GM21528 (cell line): ENCODE measurements around the gene CRYBB3.
"Not testable (repeated sequence)": the region's sequence is repeated elsewhere in the genome, so short reads cannot be mapped to it uniquely, and the experiment has no call there.

ENCODE experiments used
- ATAC-seq: cut with Tn5 transposase; IDR thresholded peaks from one replicate; pipeline ENCODE4 v1.9.1; 2021; ENCODE audit warnings: mild to moderate bottlenecking, moderate library complexity; ENCODE audit not compliant: unreplicated experiment, low FRiP score

The CRYBB3 gene

DNA sequence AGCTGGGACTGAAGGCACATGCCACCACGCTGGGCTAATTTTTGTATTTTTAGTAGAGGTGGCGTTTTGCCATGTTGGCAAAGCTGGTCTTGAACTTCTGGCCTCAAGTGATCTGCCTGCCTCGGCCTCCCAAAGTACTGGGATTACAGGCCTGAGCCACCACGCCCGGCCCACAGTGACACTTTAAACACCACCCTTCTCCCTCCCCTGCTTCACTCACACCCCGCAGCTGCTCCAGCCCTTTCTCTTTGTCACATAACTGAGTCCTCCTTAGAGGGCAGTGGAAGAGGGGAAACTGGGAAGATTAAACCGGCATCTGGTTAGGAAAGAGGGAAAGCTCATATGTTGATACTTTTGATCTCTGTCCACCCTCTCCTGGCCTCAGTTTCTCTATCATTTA lies 4.9 kb downstream of the CRYBB3 start:
- ATAC-seq, result not testable (repeated sequence)

DNA sequence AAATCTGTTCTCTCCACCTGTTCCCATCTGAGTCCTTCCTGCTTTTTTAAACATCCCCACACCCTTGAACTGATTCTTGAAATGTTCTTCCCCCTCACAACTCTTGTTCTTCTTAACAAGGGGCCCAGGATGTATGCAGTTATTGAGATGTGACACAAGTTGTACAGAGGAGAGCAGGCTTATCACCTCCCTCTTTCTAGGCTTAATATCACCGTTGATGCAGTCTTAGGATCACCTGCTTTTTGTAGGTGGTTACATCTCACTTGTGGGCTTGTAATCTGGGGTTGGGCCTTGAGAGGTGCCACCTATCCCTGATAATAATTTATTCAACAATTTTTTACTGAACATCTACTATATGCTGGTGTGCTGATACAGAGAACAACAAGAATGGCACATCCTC lies 6.2 kb downstream of the CRYBB3 start:
- no peak for ATAC-seq

DNA sequence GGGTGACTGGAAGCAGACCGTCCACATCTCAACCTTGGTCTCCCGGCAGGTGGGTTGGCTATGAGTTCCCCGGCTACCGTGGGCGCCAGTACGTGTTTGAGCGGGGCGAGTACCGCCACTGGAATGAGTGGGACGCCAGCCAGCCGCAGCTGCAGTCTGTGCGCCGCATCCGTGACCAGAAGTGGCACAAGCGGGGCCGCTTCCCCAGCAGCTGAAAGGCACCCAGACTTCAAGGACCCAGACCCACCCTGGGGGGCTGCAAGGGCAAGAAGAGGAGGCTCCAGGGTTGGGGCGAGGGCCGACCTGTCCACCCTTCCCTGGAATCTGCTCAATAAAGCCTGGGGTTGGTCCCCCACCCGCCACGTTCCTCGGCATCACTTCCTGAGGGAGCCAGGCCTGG lies 7.3 kb downstream of the CRYBB3 start:
- no peak for ATAC-seq

DNA sequence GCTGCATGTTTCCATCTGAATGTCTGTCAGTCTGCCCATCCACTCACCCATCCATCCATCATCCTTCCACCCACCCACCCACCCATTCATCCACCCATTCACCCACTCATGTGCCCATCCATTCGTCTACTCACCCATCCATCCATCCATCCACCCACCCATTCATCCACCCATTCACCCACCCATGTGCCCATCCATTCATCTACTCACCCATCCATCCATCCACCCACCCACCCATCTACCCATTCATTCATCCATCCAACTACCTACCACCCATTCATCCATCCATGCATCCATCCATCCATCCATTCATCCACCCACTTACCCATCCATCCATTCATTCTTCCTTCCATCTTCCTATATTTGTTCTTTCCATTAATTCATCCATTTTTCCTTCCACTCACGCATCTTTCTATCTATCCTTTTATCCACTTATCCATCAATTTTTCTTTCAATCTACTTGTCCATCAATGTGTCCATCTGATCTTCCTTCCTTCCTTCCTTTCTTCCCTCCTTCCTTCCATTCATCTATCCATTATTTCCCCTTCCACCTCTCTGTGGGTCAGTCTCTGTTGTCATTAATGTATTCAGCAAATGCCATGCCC lies 8.0 kb downstream of the CRYBB3 start:
- ATAC-seq, result no peak

DNA sequence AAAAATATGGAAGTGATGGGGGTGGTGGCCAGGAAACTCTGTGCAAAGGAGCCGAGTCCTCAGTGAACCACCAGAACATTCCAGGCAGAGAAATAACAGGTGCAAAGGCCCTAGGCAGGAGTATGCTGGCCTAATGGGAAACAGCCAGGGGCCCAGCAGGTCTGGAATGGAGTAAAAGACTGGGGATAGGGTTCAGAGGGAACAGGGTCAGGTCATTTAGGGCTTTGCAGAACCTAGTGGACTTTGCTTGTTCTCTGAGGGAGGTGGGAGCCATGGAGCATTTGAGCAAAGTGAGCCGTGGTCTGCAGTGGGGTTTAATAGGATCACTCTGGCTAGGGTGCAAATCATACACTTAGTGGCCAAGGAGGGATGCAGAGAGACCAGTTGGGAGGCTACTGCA lies 8.7 kb downstream of the CRYBB3 start:
- no peak for ATAC-seq

DNA sequence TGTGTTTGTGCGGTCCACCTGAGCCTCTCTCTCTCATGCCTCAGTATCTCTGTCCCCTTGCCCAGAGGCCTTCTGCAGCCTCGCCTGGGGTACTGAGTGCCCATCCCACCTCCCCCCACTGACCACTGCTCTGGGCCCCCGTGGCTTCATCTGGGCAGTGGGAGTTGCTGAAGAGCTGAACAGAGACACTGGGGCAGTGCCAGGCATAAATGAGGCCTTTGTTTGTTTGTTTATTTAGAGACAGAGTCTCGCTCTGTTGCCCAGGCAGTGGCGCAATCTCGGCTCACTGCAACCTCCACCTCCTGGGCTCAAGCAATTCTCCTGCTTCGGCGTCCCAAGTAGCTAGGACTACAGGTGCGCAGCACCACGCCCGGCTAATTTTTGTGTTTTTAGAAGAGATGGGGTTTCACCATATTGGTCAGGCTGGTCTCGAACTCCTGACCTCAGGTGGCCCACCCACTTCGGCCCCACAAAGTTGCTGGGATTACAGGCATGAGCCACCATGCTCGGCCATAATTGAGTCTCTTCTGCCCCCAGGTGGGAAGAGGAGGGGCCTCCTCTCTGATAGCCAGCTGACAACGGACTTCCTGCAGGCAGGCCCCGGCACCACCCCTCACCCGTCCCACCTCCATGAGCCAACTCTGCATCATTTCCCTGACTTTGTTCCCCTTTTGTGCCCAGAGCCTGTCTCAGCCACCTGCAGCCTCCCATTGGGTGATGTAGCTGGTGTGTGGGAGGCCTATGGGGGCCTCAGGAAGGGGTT lies 9.3 kb downstream of the CRYBB3 start:
- no peak for ATAC-seq

DNA sequence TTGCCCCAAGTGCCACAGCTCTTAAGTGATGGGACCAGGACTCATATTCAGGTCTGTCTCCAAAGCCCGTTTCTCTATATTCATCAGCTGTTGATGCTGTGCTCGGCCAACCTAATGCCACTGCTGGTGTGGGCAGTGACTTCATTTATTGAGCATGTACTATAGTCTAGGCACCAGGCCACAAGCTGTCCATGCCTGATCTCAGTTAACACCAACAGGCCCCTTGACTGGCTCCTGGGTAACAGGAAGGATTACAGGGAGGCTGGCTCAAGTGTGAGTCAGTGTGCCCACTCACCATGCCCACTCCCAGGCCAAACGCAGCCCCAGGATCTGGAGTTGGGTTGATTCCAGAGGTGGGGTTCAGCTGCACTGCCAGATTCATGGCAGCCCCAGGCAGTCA lies 11.1 kb downstream of the CRYBB3 start:
- no peak for ATAC-seq

DNA sequence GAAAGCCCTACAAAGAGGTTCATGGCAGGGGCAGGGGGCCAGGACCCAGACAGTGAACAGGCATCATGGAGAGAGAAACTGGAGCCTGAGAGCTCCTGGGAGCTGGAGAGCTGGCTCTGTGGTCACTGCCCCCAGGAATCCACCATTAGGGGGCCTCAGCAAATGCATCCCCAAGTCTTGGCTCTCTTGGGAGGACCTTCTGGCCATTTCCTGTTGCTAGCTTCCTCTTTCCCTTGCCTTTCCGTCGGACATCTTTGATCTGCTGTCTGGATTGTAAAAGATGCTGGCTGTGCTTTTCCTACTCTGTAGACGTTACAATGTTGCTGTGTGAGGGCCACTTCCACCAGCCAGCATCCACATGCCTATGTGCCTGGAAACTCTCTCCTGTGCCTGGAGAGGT lies 12.7 kb downstream of the CRYBB3 start:
- ATAC-seq, result no peak

DNA sequence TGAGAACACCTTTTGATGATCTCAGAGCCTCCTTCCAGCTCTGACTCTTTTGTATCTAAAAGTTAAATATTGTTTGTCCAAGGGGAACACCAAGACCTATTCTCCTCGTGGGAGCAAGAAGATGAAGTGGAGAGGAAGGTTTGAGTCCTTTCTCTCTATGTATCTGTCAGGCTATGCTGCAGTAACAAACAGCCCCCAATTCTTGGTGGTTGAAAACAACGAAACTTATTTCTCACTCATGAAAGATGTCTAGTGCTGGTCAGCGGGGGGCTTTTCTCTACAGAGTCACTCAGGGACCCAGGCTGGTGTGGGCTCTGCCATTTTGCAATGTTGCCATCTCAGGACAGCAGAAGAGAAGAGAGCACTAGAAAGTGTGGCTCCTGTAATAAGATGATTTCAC lies 13.6 kb downstream of the CRYBB3 start:
- no peak for ATAC-seq

DNA sequence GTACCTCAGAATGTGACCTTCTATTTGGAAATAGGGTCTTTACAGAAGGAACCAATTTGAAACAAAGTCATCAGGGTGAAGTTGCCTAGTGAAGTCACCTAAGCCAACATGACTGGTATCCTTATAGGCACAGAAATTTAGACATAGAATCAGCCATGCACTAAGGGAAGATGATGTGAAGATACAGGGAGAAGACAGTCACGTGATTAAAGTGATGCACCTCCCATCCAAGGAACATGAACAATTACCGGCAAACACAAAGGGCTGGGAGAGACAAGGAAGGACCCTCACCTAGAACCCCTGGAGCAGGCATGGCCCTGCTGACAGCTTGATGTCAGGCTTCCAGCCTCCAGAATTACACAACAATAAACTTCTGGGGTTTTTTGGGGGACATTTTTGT lies 16.6 kb downstream of the CRYBB3 start:
- no peak for ATAC-seq

DNA sequence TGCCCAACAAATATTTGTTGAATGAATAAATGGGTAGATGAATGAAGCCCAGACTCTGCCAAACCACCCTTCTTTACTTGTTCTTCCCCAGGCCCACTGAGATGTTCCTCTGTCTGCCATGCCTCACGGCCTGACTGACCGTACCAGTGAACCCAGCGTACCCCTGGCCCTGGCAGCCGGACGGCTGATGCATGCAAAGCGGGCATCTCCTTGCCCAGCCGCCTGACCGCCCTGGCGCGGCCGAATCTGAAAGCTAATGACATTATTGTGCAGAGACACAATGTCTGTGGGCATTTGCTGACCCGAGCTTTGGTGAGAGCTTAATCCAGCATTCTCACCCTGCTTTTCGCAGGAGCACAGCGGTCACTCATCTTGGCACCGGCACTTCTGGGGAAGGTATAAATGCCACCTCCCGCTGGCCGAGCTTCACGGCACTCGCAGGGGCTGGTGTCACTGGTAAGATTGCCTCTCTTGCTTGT lies 19.6 kb downstream of the CRYBB3 start, which contains the start of gene CRYBB2:
TSS of gene CRYBB2 (plus strand) at position 429 of the 479 bp plus-strand sequence. CDS start 1,791 bp downstream, outside the sequence.
- ATAC-seq, result no peak

DNA sequence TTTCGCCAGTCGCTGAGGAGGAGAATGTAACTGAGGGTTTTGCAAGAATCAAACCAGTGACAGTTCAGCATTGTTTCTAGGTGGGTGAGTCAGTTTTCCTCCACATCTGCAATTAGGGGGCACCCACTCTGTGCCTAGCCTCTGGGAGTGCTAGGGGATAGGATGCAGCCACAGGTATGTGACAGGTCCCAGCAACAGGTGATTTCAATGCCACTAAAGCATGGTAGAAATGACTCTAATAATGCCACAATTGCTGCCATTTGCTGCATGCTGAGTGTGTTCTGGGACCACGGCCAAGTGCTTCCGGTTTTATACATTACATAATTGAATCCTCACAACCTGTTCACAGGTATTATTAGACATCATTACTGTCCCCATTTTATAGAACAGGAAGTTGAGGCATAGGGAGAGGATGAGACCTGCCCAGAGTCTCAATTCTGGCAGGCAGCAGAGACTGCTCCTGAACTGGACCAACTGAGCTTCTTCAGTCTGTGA lies 20.3 kb downstream of the CRYBB3 start:
- ATAC-seq, result no peak

DNA sequence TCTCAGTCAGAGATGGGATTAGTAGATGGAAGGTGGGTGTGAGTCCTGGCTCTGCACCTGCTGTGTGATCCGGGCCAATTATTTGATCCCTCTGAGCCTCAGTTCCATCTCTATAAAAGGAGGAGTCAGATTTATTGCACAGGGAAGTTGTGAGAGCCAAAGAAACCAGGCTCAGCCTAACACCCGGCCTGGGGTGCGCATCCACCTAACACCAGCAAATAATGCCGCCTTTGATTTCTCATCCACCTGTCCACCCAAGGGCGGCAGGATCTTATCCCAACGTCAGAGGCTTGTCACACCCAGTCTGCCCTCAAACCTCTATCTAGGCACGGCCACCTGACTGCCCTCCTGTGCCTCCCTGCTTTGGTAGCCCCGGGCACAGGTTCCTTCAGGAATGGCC lies 22.1 kb downstream of the CRYBB3 start:
- ATAC-seq, result no peak

DNA sequence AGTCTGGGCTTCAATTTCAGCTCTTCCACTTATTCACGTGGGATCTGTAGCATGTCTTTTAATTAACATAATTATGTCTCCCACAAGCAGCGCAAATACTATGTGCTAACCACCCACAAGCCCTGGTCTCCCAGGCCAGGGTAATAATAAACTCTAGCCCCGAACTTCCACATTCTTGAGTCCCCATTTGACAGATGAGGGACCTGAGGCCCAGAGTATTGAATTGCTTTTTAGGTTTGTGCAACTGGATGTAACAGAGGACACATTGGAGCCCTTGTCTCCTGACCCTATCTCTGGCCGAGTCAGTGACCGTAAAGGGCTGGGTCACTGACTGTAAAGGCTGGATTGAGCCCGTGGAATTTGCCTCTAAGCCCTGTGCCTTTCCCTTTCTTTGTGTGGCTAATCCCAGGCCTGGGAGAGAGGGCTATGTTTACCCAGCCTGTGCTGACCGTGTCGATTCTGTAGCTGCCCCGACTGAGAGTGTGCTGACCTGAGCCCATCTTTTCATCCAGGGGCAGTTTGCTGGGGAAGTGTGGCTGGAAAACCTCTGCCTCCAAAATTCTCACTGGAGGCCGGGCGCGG lies 23.7 kb downstream of the CRYBB3 start:
- ATAC-seq, result no peak

DNA sequence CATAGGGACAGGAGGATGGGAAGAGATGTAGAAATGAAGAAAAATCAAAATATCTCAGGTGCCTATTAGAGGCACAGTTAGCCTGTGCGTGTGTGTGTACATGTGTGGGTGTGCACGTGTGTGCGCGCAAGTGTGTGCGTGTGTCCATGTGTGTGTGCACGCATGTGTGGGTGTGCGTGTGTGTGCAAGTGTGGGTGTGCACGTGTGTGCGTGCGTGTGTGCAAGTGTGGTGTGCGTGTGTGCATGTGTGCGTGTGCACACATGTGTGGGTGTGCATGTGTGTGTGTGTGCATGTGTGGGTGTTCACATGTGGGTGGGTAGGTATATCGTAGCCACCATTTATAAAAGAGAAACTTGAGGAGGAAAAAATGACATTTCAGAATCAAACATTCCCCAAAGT lies 29.2 kb downstream of the CRYBB3 start:
- ATAC-seq, result no peak

DNA sequence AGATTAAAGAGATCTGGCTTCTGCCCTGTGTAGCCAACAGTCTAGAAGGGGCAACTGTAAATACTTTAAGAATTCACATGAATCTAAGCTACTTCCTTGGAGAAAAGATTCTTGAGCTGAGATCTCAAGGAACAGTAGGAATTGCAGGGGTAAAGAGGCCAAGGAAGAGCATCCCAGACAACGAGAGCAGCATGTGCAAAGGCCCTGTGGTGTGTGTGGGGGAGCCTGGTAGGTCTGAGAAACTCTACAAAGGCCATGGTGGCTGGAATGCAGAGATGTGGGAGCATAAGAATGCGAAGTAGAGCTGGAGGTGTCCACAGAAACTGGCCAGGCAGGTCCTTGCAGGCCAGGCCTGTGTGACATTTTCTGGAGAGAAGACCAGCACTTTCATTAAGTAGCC lies 31.1 kb downstream of the CRYBB3 start:
- not testable (repeated sequence) for ATAC-seq

DNA sequence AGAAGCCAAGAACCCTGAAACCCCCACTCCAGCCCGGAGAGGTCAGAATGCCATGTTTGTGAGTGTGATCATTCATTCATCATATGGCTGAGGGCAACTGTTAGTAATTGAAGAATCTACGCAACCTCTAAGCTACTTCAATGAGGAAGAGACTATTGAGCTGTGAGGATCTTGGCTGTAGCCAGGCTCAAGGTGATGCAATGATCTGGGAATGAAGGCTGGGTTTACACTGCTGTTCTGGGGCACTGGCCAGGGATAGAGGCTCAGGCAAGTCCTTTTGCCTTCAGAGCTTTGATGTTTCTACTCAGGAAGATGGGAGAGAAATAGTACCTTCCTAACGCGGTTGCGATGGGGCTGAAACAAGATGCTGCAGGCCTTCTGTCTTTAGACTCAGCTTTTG lies 32.6 kb downstream of the CRYBB3 start:
- ATAC-seq, result no peak

DNA sequence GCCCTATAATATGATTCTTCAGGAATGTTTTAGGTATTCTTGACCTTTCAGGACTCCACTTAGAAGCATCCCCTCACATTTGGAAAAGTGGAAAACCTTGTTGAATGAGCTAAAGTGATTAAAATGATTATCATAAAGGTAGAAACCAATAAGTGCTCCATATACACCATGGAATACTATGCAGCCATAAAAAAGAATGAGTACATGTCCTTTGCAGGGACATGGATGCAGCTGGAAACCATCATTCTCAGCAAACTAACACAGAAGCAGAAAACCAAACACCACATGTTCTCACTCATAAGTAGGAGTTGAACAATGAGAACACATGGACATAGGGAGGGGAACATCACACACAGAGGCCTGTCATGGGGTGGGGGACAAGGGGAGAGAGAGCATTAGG lies 34.0 kb downstream of the CRYBB3 start:
- not testable (repeated sequence) for ATAC-seq

DNA sequence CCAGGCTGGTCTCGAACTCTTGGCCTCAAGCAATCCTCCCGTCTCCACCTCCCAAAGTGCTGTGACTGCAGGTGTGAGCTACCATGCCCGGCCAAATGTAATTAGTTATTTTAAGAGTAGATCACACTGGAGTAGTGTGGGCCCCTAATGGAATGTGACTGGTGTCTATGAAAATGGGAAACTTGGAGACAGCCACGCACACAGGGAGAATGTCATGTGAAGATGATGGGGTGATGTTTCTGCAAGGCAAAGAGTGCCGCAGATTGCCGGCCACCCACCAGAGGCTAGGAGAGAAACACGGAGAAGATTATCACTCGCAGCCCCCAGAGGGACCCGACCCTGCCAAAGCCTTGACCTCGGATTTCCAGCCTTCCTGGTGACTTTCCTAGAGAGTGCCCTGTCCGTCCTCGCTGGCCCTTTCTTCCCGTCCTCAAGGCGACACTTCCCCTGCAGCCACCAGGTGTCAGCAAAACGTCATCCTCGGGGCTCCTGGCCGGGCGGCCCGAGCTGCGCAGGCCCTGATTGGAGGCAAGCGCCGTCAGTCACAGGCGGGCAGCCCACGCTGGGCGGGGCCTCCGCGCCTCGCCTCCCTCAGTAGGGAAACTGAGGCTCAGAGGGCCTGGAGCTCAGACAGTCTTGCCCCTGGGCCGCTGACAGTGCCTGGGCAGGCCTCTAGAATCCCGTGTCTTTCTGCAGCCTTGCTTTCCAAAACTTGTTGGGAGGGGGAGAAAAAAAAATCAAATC lies 36.1 kb downstream of the CRYBB3 start:
- no peak for ATAC-seq

DNA sequence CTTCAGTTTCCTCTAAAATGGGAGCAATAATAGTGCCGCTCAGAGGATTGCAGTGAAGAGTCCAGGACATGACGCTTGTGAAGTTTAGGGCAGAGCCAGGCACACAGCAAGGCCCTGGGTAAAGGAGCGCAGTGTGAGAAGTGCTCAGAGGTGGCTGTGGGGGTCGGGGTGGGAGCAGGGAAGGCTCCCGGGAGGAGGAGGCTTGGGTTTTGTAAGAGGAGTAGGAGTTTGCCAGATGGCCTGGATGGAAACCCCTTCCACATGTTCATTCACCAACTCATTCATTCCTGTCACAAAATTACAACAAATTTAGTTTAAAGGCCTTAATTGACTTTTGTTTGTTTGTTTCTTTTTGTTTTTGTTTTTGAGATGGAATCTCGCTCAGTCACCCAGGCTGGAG lies 36.8 kb downstream of the CRYBB3 start:
- ATAC-seq, result no peak

DNA sequence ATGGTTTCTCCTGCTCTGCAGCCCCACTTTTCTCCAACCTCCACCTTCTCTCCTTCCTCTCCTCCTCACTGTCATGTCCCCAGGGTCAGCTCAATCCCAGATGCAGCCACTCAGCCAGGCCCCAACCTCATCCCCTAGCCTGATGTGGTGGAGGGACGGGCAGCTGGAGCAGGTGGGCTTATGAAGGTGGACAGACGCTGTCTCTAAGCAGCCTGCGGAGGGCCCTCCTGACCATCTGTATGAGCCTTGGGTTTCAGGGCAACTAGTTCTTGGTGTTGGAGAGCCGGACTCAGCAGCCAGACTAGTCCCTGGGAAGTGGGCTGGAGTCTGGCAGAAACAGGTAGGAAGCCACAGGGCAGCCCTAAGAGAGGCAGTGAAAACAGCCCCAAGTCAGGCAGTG lies 37.8 kb downstream of the CRYBB3 start:
- ATAC-seq, result no peak
